Lower lobe of right lung (tissue), 2 donors: ENCODE measurements around the gene MEOX1. TPM values are rescaled to one million over a fixed set of nuclear protein-coding genes. Genes with fewer than 3 reads are reported as not detected.

Experiments
- ATAC-seq, 2 donors: fragments of 200-7000 bp; cut with Tn5 transposase; one replicate each; pipeline ENCODE4 v1.9.1; 2020 to 2022; ENCODE audit warnings: mild to moderate bottlenecking in 2 of 2, moderate library complexity in 2 of 2
- DNase-seq: peaks from one replicate; pipeline ENCODE4 v3.0.0-alpha.2; 2020
- H3K27ac ChIP-seq: fragments of 200-600 bp; one replicate; pipeline ENCODE4 v1.8.0; 2022
- H3K27me3 ChIP-seq: fragments of 200-600 bp; one replicate; pipeline ENCODE4 v1.8.0; 2022; ENCODE audit warnings: low read depth
- H3K36me3 ChIP-seq: fragments of 200-600 bp; one replicate; pipeline ENCODE4 v1.8.0; 2022; ENCODE audit warnings: mild to moderate bottlenecking
- H3K4me1 ChIP-seq: fragments of 200-600 bp; one replicate; pipeline ENCODE4 v1.8.0; 2022
- H3K4me3 ChIP-seq: fragments of 200-600 bp; one replicate; pipeline ENCODE4 v1.8.0; 2022; ENCODE audit warnings: mild to moderate bottlenecking
- H3K9me3 ChIP-seq: fragments of 200-600 bp; one replicate; pipeline ENCODE4 v1.8.0; 2022
- CTCF ChIP-seq: fragments of 200-600 bp; IDR thresholded peaks from one replicate; pipeline ENCODE4 v1.8.0; 2022; ENCODE audit warnings: antibody characterized with exemption, mild to moderate bottlenecking
- intact Hi-C: fragments of 100-400 bp; cut with DNase I; formaldehyde crosslinking; loops from one replicate; pipeline ENCODE4 v1.11.0; 2022
- total RNA-seq: library from RNA; stranded (reverse); fragmentation: NEBNext Ultra II Directional; extraction: Animal tissue kit (Norgen Biotek cat#: 25700); gene quantifications from one replicate; pipeline ENCODE4 v1.2.1, GENCODE V29; 2021
- donor health status: DM: no; HTN: yes; CAD: no; lungs with severe emphysema.

Gene MEOX1
- total RNA-seq, 1 donor from 2014 or later: 0.86 TPM

- no peak for ATAC-seq
- H3K4me1 ChIP-seq: no peaks in the 10 kb centered on the region
- H3K27ac ChIP-seq: no peak overlapping the region
- DNase-seq: no peak
- H3K4me3 ChIP-seq: no peak overlapping the region
- no peaks in the 10 kb centered on the region for H3K36me3 ChIP-seq
- no peaks in the 10 kb centered on the region for H3K9me3 ChIP-seq
- H3K27me3 ChIP-seq: no peaks in the 10 kb centered on the region
- intact Hi-C loops: no loop called here
- no peak for TF ChIP-seq CTCF
Measured at GRCh38 chr17:43626023-43626422, 35.7 kb downstream of the MEOX1 start.

- Histone ChIP-seq H3K9me3 (no peaks in the 10 kb centered on the region), H3K36me3 (no peaks in the 10 kb centered on the region), H3K4me3 (no peak overlapping the region), H3K27ac (no peak overlapping the region), H3K27me3 (no peaks in the 10 kb centered on the region), H3K4me1 (no peaks in the 10 kb centered on the region)
- intact Hi-C loops: no loop called here
- TF ChIP-seq CTCF: no peak
- DNase-seq: no peak
- no peak for ATAC-seq
Measured at GRCh38 chr17:43625606-43626005, 36.1 kb downstream of the MEOX1 start.

- Histone ChIP-seq H3K4me3 (no peak overlapping the region), H3K9me3 (no peaks in the 10 kb centered on the region), H3K4me1 (no peaks in the 10 kb centered on the region), H3K36me3 (no peaks in the 10 kb centered on the region), H3K27ac (no peak overlapping the region), H3K27me3 (no peaks in the 10 kb centered on the region)
- TF ChIP-seq CTCF: no peak
- intact Hi-C loops: no loop called here
- ATAC-seq (no peak), DNase-seq (no peak)
Measured at GRCh38 chr17:43620581-43620980, 41.1 kb downstream of the MEOX1 start.

GRCh38 chr17:43620147-43620546, 41.6 kb downstream of the MEOX1 start:
- H3K27me3 ChIP-seq: no peaks in the 10 kb centered on the region
- no peak for ATAC-seq
- no peak for TF ChIP-seq CTCF
- H3K4me1 ChIP-seq: no peaks in the 10 kb centered on the region
- intact Hi-C loops: no loop called here
- no peak overlapping the region for H3K27ac ChIP-seq
- no peaks in the 10 kb centered on the region for H3K36me3 ChIP-seq
- no peak overlapping the region for H3K4me3 ChIP-seq
- no peaks in the 10 kb centered on the region for H3K9me3 ChIP-seq
- no peak for DNase-seq

DNA sequence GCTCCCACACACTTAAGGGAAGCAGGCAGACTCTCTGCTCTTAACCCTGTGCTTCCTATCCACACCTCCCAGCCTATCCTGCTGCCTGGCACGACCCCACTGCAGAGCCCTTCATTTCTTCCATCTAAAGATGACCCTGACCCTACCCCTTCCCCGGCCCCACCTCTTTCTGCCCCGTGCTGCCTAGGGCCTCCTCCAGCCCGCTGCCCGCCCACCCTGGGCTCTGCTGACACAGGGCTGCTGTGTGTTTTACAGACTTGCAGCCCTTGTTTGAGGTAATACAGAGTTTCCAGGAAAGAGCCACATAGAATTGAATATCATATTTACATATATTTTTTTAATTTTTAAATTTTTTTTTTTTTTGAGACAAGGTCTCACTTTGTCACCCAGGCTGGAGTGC, 42.0 kb downstream of the MEOX1 start:
- TF ChIP-seq CTCF: no peak
- H3K4me3 ChIP-seq: no peak overlapping the region
- H3K36me3 ChIP-seq: no peaks in the 10 kb centered on the region
- H3K27me3 ChIP-seq: no peaks in the 10 kb centered on the region
- H3K9me3 ChIP-seq: no peaks in the 10 kb centered on the region
- no peak for ATAC-seq
- no peaks in the 10 kb centered on the region for H3K4me1 ChIP-seq
- intact Hi-C loops: no loop called here
- no peak for DNase-seq
- H3K27ac ChIP-seq: no peak overlapping the region

- DNase-seq (no peak), ATAC-seq (no peak)
- Histone ChIP-seq H3K4me1 (no peaks in the 10 kb centered on the region), H3K36me3 (no peaks in the 10 kb centered on the region), H3K9me3 (no peaks in the 10 kb centered on the region), H3K4me3 (no peak overlapping the region), H3K27me3 (no peaks in the 10 kb centered on the region), H3K27ac (no peak overlapping the region)
- intact Hi-C loops: no loop called here
- no peak for TF ChIP-seq CTCF
Measured at GRCh38 chr17:43618276-43618675, 43.4 kb downstream of the MEOX1 start.
